HCT116 (cell line): Measurements from ENCODE around the gene NAALADL2. TPM values are rescaled to one million over a fixed set of nuclear protein-coding genes. Genes with fewer than 3 reads are reported as not detected.

Experiments used
- ATAC-seq: fragments of 200-7000 bp; cut with Tn5 transposase; 2 replicates; pipeline ENCODE4 v1.9.1; 2020; ENCODE audit warnings: mild to moderate bottlenecking, moderate library complexity
- BruUV-seq: library from RNA; stranded (reverse); fragments of 400-500 nt; replicated peaks from 2 replicates; lab custom pipeline; 2021; lab: Mats Ljungman, UMichigan
- CTCF ChIA-PET: fragments of 300-600 bp; sonication (Branson Sonifier 250); formaldehyde crosslinking; loops from one replicate; lab custom pipeline; 2021; ENCODE audit warnings: antibody characterized with exemption; lab: Charles Lee
- POLR2A ChIA-PET: fragments of 300-600, 350-600 bp; sonication (Branson Sonifier 250); formaldehyde crosslinking; loops from one replicate; lab custom pipeline; 2021; ENCODE audit warnings: antibody characterized with exemption; lab: Charles Lee
- RAD21 ChIA-PET, 2 experiments: fragments of 300-600 bp; sonication (Branson Sonifier 250); formaldehyde crosslinking; loops; one replicate each; lab custom pipeline; 2023; ENCODE audit warnings: low total read pairs in 2 of 2; ENCODE audit not compliant: uncharacterized antibody in 2 of 2, unreplicated experiment in 2 of 2, low non-redundant PET in 1 of 2; lab: Charles Lee
- DNase-seq: peaks from one replicate; pipeline ENCODE4 v3.0.0-alpha.2; 2010; ENCODE audit warnings: low read depth, low spot score
- H2AFZ ChIP-seq: fragments of 200-600 bp; shearing (Covaris generic), sonication (generic); 2 replicates; pipeline ENCODE4 v1.6.1; 2017; ENCODE audit warnings: low read depth, mixed run types, mixed read lengths, antibody characterized with exemption, low read length; ENCODE audit not compliant: poor library complexity, severe bottlenecking
- H3K27ac ChIP-seq: 2 replicates; pipeline ENCODE4 v1.5.1; 2012; ENCODE audit warnings: low read depth, low read length
- H3K27me3 ChIP-seq: fragments of 200-600 bp; sonication (generic); 2 replicates; pipeline ENCODE4 v1.6.1; 2016; ENCODE audit warnings: mixed run types, low read length, mixed read lengths; ENCODE audit not compliant: insufficient read depth
- H3K36me3 ChIP-seq, 2 experiments: fragments of 200-500 bp in 1 of 2; fragments of 200-600 bp in 1 of 2; sonication (Bioruptor generic) in 1 of 2; sonication (generic) in 1 of 2; 2 replicates each; pipeline versions ENCODE4 v1.5.1 to v1.6.1; 2014 to 2016; ENCODE audit warnings: low read length in 2 of 2, inconsistent platforms in 1 of 2, mixed read lengths in 1 of 2, mixed run types in 1 of 2; ENCODE audit not compliant: insufficient read depth in 2 of 2, control insufficient read depth in 1 of 2
- H3K4me1 ChIP-seq, 2 experiments: fragments of 200-600 bp in 1 of 2; sonication (generic) in 1 of 2; 2 replicates each; pipeline versions ENCODE4 v1.5.1 to v1.6.1; 2012 to 2017; ENCODE audit warnings: low read length in 2 of 2, inconsistent platforms in 1 of 2, mild to moderate bottlenecking in 1 of 2, mixed read lengths in 1 of 2, mixed run types in 1 of 2, moderate library complexity in 1 of 2; ENCODE audit not compliant: insufficient read depth in 2 of 2, control insufficient read depth in 1 of 2
- H3K4me2 ChIP-seq: fragments of 200-600 bp; sonication (generic); 2 replicates; pipeline ENCODE4 v1.6.1; 2017; ENCODE audit warnings: mixed run types, low read length, mixed read lengths
- H3K4me3 ChIP-seq, 2 experiments: fragments of 200-600 bp in 1 of 2; sonication (generic) in 1 of 2; replicated peaks in 1 of 2; 2 replicates each; pipeline ENCODE4 v1.5.1; 2011 to 2016; ENCODE audit warnings: low read length in 2 of 2, control low read depth in 1 of 2, low read depth in 1 of 2, mild to moderate bottlenecking in 1 of 2, mixed read lengths in 1 of 2, mixed run types in 1 of 2
- H3K79me2 ChIP-seq: fragments of 200-600 bp; sonication (generic); 2 replicates; pipeline ENCODE4 v1.6.1; 2017; ENCODE audit warnings: mild to moderate bottlenecking, mixed run types, low read length, moderate library complexity, mixed read lengths; ENCODE audit not compliant: insufficient read depth
- H3K9ac ChIP-seq: fragments of 200-600 bp; sonication (generic); 2 replicates; pipeline ENCODE4 v1.6.1; 2016; ENCODE audit warnings: low read length, mixed read lengths
- H3K9me2 ChIP-seq: fragments of 200-600 bp; sonication (generic), shearing (Covaris generic); 2 replicates; pipeline ENCODE4 v1.6.1; 2017; ENCODE audit warnings: mixed run types, mild to moderate bottlenecking, moderate library complexity; ENCODE audit not compliant: insufficient read depth
- H3K9me3 ChIP-seq, 2 experiments: fragments of 200-500 bp in 1 of 2; fragments of 200-600 bp in 1 of 2; sonication (Bioruptor generic) in 1 of 2; sonication (generic) in 1 of 2; 2 replicates each; pipeline ENCODE4 v1.6.1; 2014 to 2017; ENCODE audit warnings: low read length in 2 of 2, mixed read lengths in 2 of 2, inconsistent platforms in 1 of 2, low read depth in 1 of 2, mild to moderate bottlenecking in 1 of 2, mixed run types in 1 of 2, moderate library complexity in 1 of 2; ENCODE audit not compliant: control insufficient read depth in 1 of 2, insufficient read depth in 1 of 2
- H4K20me1 ChIP-seq: fragments of 200-600 bp; sonication (generic), shearing (Covaris generic); 2 replicates; pipeline ENCODE4 v1.6.1; 2017; ENCODE audit warnings: mixed run types, mild to moderate bottlenecking, moderate library complexity; ENCODE audit not compliant: insufficient read depth
- ELF1 ChIP-seq: IDR thresholded peaks from 2 replicates; pipeline ENCODE4 v1.6.1; 2012; ENCODE audit warnings: low read depth, borderline replicate concordance
- JUND ChIP-seq: IDR thresholded peaks from 2 replicates; pipeline ENCODE4 v1.6.1; 2012
- SRF ChIP-seq: IDR thresholded peaks from 2 replicates; pipeline ENCODE4 v1.6.1; 2012; ENCODE audit warnings: low read depth
- ZNF274 ChIP-seq: fragments of 200-500 bp; sonication (Bioruptor generic); IDR thresholded peaks from 2 replicates; pipeline ENCODE4 v1.6.1; 2014; ENCODE audit warnings: mild to moderate bottlenecking, low read depth, low read length, inconsistent platforms
- intact Hi-C: fragments of 100-400 bp; cut with micrococcal nuclease; formaldehyde crosslinking; loops from 2 replicates; pipeline ENCODE4 v1.10.0; 2022
- total RNA-seq: library from RNA; stranded (reverse); gene quantifications from one replicate; pipeline ENCODE4 v1.2.1, GENCODE V29; 2021; ENCODE audit not compliant: unreplicated experiment
- TF ChIP-seq, protein P1 (sequence below): IDR thresholded peaks from 2 replicates; pipeline ENCODE4 v1.6.1; 2012

Gene NAALADL2
- total RNA-seq, 1 experiment from 2014 or later = 2.9 TPM

DNA sequence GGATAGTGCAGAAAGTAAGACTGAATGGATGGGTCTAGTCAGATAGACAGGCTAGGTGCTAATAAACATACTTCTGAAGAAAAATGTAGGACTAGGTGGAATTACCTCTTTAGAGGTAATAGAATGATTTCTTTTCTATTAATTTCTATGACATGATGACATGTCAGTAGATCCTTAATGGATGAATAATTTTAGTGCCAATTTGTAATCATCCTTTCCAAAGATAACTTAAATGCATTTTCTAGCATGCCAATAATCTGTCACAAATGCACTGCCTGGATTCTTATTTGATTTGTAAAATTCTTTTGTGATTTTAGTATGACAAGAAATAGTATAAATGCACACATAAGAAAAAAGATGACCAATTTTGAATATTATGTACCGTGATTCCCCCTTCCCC lies 356.7 kb downstream of the NAALADL2 start:
- CTCF ChIA-PET = no interaction called here
- Histone ChIP-seq H3K4me2 (no peak overlapping the region), H3K27me3 (no peaks in the 10 kb centered on the region), H3K9me3 (no peaks in the 10 kb centered on the region), H3K79me2 (no peaks in the 10 kb centered on the region), H2AFZ (no peak overlapping the region), H3K9ac (no peak overlapping the region), H3K9me2 (no peaks in the 10 kb centered on the region), H4K20me1 (no peaks in the 10 kb centered on the region), H3K36me3 (no peaks in the 10 kb centered on the region), H3K4me1 (no peaks in the 10 kb centered on the region), H3K27ac (no peak overlapping the region), H3K4me3 (no peak overlapping the region)
- intact Hi-C loops = no loop called here
- BruUV-seq = no TSS peak
- POLR2A ChIA-PET = no interaction called here
- DNase-seq = no peak
- no peak for TF ChIP-seq JUND
- TF ChIP-seq, protein P1, sequence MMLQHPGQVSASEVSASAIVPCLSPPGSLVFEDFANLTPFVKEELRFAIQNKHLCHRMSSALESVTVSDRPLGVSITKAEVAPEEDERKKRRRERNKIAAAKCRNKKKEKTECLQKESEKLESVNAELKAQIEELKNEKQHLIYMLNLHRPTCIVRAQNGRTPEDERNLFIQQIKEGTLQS = no peak
- ATAC-seq = no peak
- RAD21 ChIA-PET = no interaction called here

GRCh38 chr3:175222356-175222755 lies 363.2 kb downstream of the NAALADL2 start:
- RAD21 ChIA-PET = no interaction called here
- BruUV-seq = no TSS peak
- H3K4me2 ChIP-seq = no peak overlapping the region
- DNase-seq (no peak), ATAC-seq (no peak)
- H2AFZ ChIP-seq = no peak overlapping the region
- peaks cover 5 to 7% of the 10 kb centered on the region in 2 experiments; a peak in 3 of 4 replicates for H3K4me1 ChIP-seq
- H4K20me1 ChIP-seq = no peaks in the 10 kb centered on the region
- CTCF ChIA-PET = no interaction called here
- H3K79me2 ChIP-seq = no peaks in the 10 kb centered on the region
- POLR2A ChIA-PET = no interaction called here
- H3K27ac ChIP-seq = no peak overlapping the region
- H3K36me3 ChIP-seq = no peaks in the 10 kb centered on the region
- intact Hi-C loops = no loop called here
- H3K4me3 ChIP-seq = no peak overlapping the region
- no peak for TF ChIP-seq SRF
- TF ChIP-seq ELF1 = no peak
- TF ChIP-seq, protein P1 = no peak
- TF ChIP-seq ZNF274 = no peak
- TF ChIP-seq, all 23 proteins: peak for 0
- no peaks in the 10 kb centered on the region for H3K9me3 ChIP-seq
- H3K9ac ChIP-seq = no peak overlapping the region
- H3K9me2 ChIP-seq = no peaks in the 10 kb centered on the region
- H3K27me3 ChIP-seq = no peaks in the 10 kb centered on the region
